HG02623 (cell line): ENCODE data around the gene CYB561.

ENCODE experiments used
- ATAC-seq: cut with Tn5 transposase; IDR thresholded peaks from one replicate; pipeline ENCODE4 v1.9.1; 2021; ENCODE audit warnings: moderate library complexity; ENCODE audit not compliant: unreplicated experiment

CYB561 gene

GRCh38 chr17:63418540-63418939 is 27.6 kb downstream of the CYB561 start:
- no peak for ATAC-seq

- no peak for ATAC-seq
Measured at GRCh38 chr17:63414222-63414621, 31.9 kb downstream of the CYB561 start.

GRCh38 chr17:63413128-63413527 is 33.0 kb downstream of the CYB561 start:
- ATAC-seq: no peak

GRCh38 chr17:63412234-63412633 is 33.9 kb downstream of the CYB561 start:
- no peak for ATAC-seq

GRCh38 chr17:63407741-63408330 is 38.3 kb downstream of the CYB561 start:
- no peak for ATAC-seq

GRCh38 chr17:63406689-63407330 is 39.3 kb downstream of the CYB561 start:
- peak; percentile 78 for ATAC-seq

GRCh38 chr17:63405741-63406261 is 40.3 kb downstream of the CYB561 start:
- no peak for ATAC-seq

GRCh38 chr17:63405020-63405419 is 41.1 kb downstream of the CYB561 start:
- ATAC-seq: no peak

GRCh38 chr17:63402431-63403212 is 43.5 kb downstream of the CYB561 start:
- ATAC-seq: no peak

GRCh38 chr17:63399856-63400255 is 46.2 kb downstream of the CYB561 start:
- ATAC-seq: no peak

GRCh38 chr17:63399316-63399715 is 46.8 kb downstream of the CYB561 start:
- no peak for ATAC-seq

- no peak for ATAC-seq
Measured at GRCh38 chr17:63398680-63399079, 47.4 kb downstream of the CYB561 start.

GRCh38 chr17:63395075-63395805 is 50.9 kb downstream of the CYB561 start:
- ATAC-seq: no peak

GRCh38 chr17:63390090-63390489 is 56.0 kb downstream of the CYB561 start:
- ATAC-seq: no peak

GRCh38 chr17:63387656-63388340 is 58.3 kb downstream of the CYB561 start:
- ATAC-seq: no peak

- no peak for ATAC-seq
Measured at GRCh38 chr17:63382826-63383225, 63.3 kb downstream of the CYB561 start.
